HK-2 (cell line): ENCODE results near the gene ZNF222.

Source experiments
- DNase-seq: peaks from one replicate; pipeline ENCODE4 v3.0.0-alpha.2; 2018; ENCODE audit not compliant: unreplicated experiment

Gene ZNF222

GRCh38 chr19:44025217-44025936, at the start of gene ZNF222:
Gene ZNF222, plus strand, starts transcription at chr19:44025379. Its CDS starts 58 bp downstream, at chr19:44025437.
- peak; percentile 75 for DNase-seq

GRCh38 chr19:43976732-43977131, 48.4 kb upstream of the ZNF222 start:
- DNase-seq = no peak

- DNase-seq = no peak
Observed at GRCh38 chr19:43983544-43983911, 41.7 kb upstream of the ZNF222 start.

- DNase-seq = peak; percentile 90
Observed at GRCh38 chr19:43983912-43984686, 41.1 kb upstream of the ZNF222 start, which contains the start of gene ZNF155. Gene ZNF155, plus strand, starts transcription at chr19:43984188. Its CDS starts 4,356 bp downstream, at chr19:43988544.

- DNase-seq = no peak
Observed at GRCh38 chr19:43984687-43985000, 40.5 kb upstream of the ZNF222 start.

- DNase-seq = peak; percentile 2
Observed at GRCh38 chr19:43997631-43998290, 27.4 kb upstream of the ZNF222 start.

GRCh38 chr19:44002212-44002565, 23.0 kb upstream of the ZNF222 start:
- no peak for DNase-seq

GRCh38 chr19:44002566-44003460, 22.4 kb upstream of the ZNF222 start, which contains the start of gene ZNF230:
Gene ZNF230, plus strand, starts transcription at chr19:44002957. Its CDS starts 4,122 bp downstream, at chr19:44007079.
- peak; percentile 89 for DNase-seq

GRCh38 chr19:44003461-44004009, 21.6 kb upstream of the ZNF222 start:
- DNase-seq = peak; percentile 8

GRCh38 chr19:44005973-44006372, 19.2 kb upstream of the ZNF222 start:
- DNase-seq = no peak

GRCh38 chr19:44007473-44007872, 17.7 kb upstream of the ZNF222 start:
- DNase-seq = no peak

GRCh38 chr19:44010468-44010867, 14.7 kb upstream of the ZNF222 start:
- DNase-seq = no peak

GRCh38 chr19:44019498-44019897, 5.7 kb upstream of the ZNF222 start:
- DNase-seq = no peak

- DNase-seq = no peak
Observed at GRCh38 chr19:44021221-44021620, 4.0 kb upstream of the ZNF222 start.

- DNase-seq = no peak
Observed at GRCh38 chr19:44024900-44025216, 321 bp upstream of the ZNF222 start.

GRCh38 chr19:44026622-44027021, 1.4 kb downstream of the ZNF222 start:
- no peak for DNase-seq

GRCh38 chr19:44032001-44032610, 6.9 kb downstream of the ZNF222 start:
- no peak for DNase-seq

GRCh38 chr19:44042147-44042546, 17.0 kb downstream of the ZNF222 start:
- DNase-seq = no peak

- DNase-seq = peak; percentile 4
Observed at GRCh38 chr19:44050740-44051649, 25.8 kb downstream of the ZNF222 start.
